NCI-H345 (cell line): Measurements from ENCODE around the gene YPEL2.

Experiments
- DNase-seq: peaks from one replicate; lab custom pipeline; 2025; lab: John Stamatoyannopoulos, UW

Gene YPEL2

GRCh38 chr17:59330053-59330942, 1.2 kb upstream of the YPEL2 start:
- DNase-seq = no peak

DNA sequence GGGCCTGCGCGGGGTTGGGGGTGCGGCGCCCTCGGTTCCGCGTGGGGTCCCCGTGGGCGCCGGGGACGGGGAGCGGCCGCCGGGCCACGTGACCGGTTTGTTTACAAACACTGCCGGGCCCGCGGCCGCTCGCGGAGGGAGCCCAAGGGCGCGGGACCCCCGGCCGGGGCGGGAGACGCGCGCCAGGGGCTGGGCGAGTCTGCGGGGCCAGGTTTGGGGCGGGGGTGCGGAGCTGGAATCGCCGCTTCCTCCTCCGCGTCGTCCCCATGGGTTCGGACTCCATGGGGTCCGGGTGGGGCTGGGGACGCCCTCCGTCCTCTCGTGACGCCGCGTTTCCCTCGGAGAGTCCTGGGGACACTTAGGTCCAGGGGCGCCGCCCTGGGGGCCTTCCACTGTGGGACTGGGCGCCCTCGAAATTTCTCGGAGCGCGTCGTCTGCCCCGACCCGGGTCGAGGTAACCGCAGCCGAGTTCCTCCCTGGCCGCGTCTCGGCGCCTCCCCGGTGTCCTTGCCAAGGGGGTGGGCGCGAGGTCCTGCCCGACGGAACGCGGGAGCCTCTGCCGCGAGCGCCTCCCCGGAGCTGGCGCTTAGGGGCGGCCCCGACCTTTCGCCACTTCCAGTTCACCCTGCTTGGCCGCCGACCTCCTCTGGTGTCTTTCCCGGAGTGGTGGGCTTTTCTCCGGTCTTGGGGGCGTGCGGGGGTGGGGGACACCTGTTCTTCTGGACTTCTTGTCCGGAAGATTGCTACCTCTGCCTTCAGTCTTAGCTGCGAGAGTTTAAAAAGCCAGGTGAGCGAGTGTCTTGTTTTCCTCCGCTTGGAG, 684 bp downstream of the YPEL2 start:
- peak; percentile 7 for DNase-seq

DNA sequence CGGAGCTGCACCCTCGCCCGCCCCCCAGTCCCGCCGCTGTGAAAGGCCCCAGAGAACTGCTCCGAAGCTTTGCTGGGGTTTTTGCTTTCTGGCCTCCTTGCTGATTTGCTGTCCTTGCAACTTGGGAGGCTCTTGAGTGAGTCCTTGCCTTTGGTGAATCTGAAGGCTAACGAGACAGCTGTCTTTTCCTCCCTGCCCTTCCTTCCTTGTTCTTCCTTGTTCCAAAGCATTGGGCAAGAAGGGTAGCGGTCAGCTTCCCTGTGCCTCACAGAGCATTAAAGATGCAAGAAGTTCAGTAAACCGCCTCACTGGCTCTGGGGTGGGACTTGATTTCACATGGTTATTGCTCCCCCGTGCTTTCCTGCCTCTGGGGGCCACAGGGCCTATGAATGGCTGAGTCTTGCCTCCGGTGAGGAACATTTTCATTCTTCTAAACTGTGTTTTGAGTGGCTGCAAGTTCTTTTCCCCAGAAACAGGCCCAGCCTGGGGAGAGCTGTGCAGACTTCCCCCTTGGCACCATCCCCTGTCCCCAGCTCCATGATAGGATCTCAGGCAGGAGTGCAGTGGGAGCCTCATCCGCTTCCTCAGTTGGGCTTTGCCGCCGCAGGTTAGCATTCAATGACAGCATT, 1.4 kb downstream of the YPEL2 start:
- no peak for DNase-seq

- DNase-seq = peak; percentile 51
Observed at GRCh38 chr17:59333836-59334235, 2.4 kb downstream of the YPEL2 start.

DNA sequence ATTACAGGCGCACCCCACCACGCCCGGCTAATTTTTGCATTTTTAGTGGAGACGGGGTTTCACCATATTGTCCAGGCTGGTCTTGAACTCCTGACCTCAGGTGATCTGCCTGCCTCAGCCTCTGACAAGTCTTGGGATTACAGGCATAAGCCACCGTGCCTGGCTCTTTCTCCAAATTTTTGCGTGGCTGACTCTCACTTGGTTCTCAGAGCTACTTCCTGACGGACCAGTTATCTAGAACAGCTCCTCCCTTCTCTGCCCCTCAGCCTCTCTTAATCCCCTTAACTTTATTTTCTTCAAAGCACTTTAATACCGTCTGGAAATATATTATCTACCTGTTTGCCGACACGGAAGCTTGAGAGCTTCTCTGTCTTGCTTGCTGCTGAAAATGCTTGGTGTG, 4.2 kb downstream of the YPEL2 start:
- no peak for DNase-seq

- no peak for DNase-seq
Observed at GRCh38 chr17:59337741-59338299, 6.4 kb downstream of the YPEL2 start.

- DNase-seq = no peak
Observed at GRCh38 chr17:59338498-59338897, 7.0 kb downstream of the YPEL2 start.

- no peak for DNase-seq
Observed at GRCh38 chr17:59341922-59342321, 10.5 kb downstream of the YPEL2 start.

DNA sequence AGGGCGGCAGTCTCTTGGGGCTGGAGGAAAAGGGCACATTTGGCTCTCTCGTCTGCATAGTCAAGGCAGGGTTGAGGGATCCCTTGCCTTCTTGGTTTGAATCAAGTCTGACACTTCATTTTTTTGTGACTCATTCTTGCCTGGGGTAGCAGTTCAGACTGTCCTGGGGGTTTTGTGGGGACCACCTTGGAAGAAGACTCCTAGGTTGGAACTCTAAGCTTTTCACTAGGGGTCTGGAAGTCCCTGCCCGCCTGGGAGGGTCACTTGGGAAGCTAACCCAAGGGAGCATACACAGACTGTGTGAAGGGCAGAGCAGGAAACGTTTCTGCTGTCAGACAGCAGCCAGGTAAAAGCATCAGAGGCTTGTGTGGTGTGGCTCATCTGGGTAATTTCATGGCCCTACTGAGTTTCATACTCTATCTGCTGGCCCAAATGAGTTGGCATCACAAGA, 11.3 kb downstream of the YPEL2 start:
- DNase-seq = no peak

GRCh38 chr17:59345476-59345875, 14.0 kb downstream of the YPEL2 start:
- no peak for DNase-seq

DNA sequence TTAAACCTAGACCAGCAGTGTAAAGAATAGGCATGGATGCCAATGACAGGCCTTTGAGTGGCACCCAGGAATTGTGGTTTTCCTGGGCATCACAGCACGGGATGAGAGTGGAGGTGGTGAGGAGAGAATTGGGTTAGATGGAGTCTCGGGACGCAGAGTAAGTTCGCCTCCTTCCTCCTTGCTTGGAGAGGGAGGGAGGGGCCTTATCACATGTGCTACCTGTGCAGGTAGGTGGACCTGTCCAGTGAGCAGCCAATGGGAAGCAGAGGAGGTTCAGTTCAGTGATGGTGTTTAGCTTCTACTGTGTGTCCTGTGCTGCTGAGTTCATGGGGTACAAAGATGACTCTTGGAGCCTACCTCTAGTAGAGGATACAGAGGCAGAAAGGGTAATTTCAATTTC, 14.9 kb downstream of the YPEL2 start:
- DNase-seq = no peak

GRCh38 chr17:59346876-59347407, 15.5 kb downstream of the YPEL2 start:
- DNase-seq = no peak

DNA sequence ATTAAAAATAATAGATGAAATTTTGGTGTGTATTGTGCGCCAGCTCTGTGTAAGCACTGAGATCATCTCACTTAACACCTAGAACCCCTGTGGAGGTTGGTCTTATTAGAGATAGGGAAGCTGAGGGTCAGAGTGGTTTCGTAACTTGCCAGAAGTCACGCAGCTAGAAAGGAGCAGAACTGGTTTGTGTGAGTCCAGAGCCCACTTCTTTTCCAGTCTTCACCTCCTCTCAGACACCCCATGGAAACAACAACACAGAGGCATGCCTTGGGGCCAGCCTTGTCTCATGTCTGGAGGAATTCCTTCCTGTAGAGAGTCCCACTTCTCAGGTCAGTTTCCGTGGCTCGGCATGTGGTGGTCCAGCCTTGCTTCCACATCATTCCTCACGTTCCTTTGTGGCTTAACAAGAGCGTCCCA, 16.5 kb downstream of the YPEL2 start:
- no peak for DNase-seq

- DNase-seq = no peak
Observed at GRCh38 chr17:59349178-59349577, 17.7 kb downstream of the YPEL2 start.

DNA sequence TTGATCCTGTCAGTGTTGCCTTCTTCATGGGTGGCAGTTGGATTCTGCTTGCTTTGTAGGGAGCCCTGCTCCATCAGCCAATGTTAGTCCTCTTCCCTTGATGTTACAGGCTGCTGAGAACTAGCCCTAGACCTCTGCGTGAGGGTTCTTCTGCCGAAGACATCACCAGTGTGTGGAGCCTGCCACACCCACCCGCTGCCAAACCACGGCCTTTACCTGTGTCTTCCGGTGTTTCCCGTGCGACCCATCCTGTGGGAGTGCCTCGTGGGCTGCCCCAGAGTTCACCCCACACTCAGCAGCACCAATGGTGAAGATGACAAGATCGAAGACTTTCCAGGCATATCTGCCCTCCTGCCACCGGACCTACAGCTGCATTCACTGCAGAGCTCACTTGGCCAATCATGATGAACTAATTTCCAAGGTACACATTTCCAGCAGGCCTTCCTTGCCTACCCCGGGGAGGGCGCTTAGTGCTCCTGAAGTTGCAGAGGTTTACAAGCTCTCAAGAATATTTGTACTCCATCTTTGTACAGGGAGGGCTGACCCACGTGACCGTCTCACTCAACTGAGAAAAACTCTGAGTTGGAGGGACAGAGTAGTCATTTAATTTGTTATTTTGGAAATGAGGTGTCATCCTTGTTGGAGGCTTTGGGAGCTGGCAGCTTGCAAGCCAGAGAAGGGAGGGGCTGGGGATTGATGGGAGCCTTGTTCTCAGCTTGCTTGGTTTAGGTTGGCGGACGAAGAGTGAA, 21.8 kb downstream of the YPEL2 start:
- no peak for DNase-seq

DNA sequence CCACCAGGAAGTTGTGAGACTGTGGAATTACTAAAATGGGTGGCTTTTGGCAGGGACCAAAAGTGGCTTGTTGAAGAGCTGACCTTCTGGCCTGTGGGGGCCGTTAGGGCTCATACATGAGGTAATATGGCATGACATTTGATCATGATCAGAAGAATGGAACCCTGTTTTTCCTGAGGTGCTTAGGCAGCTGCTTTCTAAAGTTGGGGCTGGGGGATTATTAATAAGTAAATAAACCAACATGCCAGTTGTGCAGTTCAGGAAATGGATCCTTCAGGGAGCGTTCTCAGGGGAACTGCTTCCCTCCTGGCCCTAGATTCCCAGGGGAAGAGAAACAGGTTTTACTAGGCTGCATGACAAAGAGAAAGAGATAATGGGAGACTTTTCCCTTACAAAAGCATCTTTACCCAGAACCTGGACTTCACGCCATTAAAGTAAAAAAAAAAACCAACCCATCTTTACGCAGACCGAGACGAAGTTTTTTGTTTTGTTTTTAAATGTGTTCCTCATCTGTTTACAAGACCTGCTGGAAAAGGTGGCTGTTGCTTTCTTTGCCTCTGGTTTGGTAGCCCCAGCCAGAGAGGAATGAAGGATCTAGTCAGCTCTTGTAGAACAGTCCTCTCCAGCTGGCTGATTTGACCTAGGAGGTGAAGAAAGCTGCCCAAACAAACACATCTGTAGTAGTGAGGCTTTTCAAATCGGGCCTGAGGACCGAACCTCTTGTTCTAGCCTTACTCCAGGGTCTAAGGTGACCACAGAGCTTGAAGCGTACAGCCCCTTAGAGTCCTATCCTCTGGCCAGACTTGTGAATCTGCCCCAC, 22.7 kb downstream of the YPEL2 start:
- DNase-seq = peak; percentile 76

- DNase-seq = no peak
Observed at GRCh38 chr17:59355030-59355701, 23.7 kb downstream of the YPEL2 start.

- DNase-seq = no peak
Observed at GRCh38 chr17:59355702-59356325, 24.4 kb downstream of the YPEL2 start.

DNA sequence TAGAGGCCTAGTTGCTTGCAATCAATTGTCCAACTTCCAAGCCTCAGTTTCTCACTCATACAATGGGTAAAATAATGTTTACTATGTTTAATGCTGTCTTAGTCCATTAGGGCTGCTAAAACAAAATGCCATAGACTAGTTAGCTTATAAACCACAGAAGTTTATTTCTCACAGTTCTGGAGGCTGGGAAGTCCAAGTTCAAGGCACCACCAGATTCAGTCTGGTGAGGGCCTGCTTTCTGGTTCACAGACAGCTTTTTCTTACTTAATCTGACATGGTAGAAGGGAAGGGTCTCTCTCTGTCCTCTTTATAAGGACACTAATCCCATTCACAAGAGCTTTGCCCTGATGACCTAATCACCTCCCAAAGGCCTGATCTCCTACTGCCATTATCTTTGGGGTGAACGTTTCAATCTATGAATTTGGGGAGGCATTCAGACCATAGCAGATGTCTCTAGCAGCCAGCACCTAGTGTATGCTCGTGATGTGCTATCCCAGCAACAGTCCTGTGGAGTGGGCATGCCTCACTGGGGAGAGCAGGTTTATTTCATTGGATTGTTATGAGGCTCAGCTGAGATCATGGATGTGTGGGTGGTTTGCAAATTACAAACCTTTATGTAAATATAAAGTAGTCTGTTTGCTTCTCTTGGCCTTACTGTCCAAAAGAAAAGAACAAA, 25.2 kb downstream of the YPEL2 start:
- no peak for DNase-seq
